Measurements from ENCODE around the gene TREH.
A peak's percentile ranks its signal among the peaks of the same experiment; 100 is the strongest.

TREH gene

GRCh38 chr11:118634431-118635236 lies 44.8 kb downstream of the TREH start:
- H3K4me3 ChIP-seq (ENCODE audit: control insufficient read depth, low read depth, low read length): no peak overlapping the region
- TF ChIP-seq, protein P1, sequence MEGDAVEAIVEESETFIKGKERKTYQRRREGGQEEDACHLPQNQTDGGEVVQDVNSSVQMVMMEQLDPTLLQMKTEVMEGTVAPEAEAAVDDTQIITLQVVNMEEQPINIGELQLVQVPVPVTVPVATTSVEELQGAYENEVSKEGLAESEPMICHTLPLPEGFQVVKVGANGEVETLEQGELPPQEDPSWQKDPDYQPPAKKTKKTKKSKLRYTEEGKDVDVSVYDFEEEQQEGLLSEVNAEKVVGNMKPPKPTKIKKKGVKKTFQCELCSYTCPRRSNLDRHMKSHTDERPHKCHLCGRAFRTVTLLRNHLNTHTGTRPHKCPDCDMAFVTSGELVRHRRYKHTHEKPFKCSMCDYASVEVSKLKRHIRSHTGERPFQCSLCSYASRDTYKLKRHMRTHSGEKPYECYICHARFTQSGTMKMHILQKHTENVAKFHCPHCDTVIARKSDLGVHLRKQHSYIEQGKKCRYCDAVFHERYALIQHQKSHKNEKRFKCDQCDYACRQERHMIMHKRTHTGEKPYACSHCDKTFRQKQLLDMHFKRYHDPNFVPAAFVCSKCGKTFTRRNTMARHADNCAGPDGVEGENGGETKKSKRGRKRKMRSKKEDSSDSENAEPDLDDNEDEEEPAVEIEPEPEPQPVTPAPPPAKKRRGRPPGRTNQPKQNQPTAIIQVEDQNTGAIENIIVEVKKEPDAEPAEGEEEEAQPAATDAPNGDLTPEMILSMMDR (conservative IDR thresholded peaks at IDR 0.05; ENCODE audit: control insufficient read depth, insufficient read depth, low read depth, low read length): no peak
- peak; percentile 64 for DNase-seq (ENCODE audit: low read depth)

GRCh38 chr11:118633979-118634378 lies 45.5 kb downstream of the TREH start:
- TF ChIP-seq, protein P1 (conservative IDR thresholded peaks at IDR 0.05; ENCODE audit: control insufficient read depth, insufficient read depth, low read depth, low read length): no peak
- peak; percentile 79 for DNase-seq (ENCODE audit: low read depth)
- no peak overlapping the region for H3K4me3 ChIP-seq (ENCODE audit: control insufficient read depth, low read depth, low read length)

- peak; percentile 39 for DNase-seq (ENCODE audit: low read depth)
- H3K4me3 ChIP-seq (ENCODE audit: control insufficient read depth, low read depth, low read length): no peak overlapping the region
- TF ChIP-seq, protein P1 (conservative IDR thresholded peaks at IDR 0.05; ENCODE audit: control insufficient read depth, insufficient read depth, low read depth, low read length): no peak
Observed at GRCh38 chr11:118633319-118633690, 46.1 kb downstream of the TREH start.

DNA sequence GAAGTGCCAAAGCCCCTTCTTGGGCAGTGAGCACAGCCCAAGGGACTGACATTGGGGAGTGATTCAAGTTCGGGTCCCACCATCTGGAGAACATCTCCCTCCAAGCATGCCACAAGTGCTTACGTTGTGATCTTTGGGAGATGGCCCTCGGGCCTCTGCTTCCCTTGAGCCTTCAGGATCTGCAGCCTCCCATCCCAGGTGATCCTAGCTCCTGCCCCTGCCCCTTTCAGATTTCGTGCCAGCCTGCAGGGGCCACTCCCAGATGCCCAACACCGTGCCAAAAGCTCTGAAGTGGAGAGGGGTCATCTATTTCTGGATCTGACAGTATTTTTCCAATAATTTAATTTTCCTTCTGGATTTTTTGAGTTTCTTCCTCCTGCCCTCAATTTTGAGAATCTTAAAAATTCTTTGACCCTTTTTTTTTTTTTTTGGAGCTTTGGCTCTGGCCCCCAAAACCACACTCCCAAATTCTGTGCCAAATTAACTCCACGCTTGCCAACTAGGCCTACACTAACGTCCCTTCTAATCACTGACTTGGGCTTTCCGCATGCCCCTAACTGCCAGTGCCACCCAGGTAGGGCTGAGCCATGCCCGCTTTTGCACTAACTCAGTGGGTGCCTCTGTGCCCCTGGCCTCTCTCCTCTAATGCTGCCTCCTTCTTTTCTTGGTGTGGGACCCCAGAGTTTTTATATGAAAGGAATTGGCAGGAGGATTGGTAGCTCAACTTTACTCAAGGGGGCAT lies 46.7 kb downstream of the TREH start:
- TF ChIP-seq, protein P1 (conservative IDR thresholded peaks at IDR 0.05; ENCODE audit: control insufficient read depth, insufficient read depth, low read depth, low read length): no peak
- DNase-seq (ENCODE audit: low read depth): no peak

GRCh38 chr11:118631142-118631909 lies 48.1 kb downstream of the TREH start:
- no peak for DNase-seq (ENCODE audit: low read depth)
- TF ChIP-seq, protein P1 (conservative IDR thresholded peaks at IDR 0.05; ENCODE audit: control insufficient read depth, insufficient read depth, low read depth, low read length): no peak

More for the DNA sequence above, 46.7 kb downstream of the TREH start:
- no peak overlapping the region for H3K4me3 ChIP-seq (ENCODE audit: control insufficient read depth, low read depth, low read length)

More at GRCh38 chr11:118631142-118631909, 48.1 kb downstream of the TREH start:
- no peak overlapping the region for H3K4me3 ChIP-seq (ENCODE audit: control insufficient read depth, low read depth, low read length)
